ENCODE measurements around the gene SRC.

Gene SRC

DNA sequence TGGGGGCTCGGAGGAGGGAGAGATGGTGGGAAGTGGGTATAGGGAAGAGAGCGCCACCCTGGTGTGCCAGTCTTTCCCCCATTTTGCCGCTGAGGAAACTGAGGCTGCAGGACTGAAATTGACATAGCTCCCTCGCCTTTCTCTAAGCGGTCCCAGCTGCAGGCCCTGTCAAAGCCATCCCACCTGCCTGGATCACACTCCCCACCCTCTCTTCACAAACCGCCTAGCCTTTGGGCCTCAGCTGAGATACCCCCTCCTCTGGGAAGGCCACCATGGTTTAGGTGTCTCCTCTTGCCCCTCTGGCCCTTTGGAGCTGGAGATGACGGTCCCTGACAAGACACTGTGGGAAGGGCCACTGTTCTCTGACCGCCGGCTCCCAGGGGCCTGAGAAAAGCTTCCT is 16.9 kb downstream of the SRC start:
- H3K4me3 ChIP-seq (ENCODE audit: control insufficient read depth, low read depth, low read length), result no peak overlapping the region
- DNase-seq (ENCODE audit: low read depth), result no peak
- TF ChIP-seq, protein P1, sequence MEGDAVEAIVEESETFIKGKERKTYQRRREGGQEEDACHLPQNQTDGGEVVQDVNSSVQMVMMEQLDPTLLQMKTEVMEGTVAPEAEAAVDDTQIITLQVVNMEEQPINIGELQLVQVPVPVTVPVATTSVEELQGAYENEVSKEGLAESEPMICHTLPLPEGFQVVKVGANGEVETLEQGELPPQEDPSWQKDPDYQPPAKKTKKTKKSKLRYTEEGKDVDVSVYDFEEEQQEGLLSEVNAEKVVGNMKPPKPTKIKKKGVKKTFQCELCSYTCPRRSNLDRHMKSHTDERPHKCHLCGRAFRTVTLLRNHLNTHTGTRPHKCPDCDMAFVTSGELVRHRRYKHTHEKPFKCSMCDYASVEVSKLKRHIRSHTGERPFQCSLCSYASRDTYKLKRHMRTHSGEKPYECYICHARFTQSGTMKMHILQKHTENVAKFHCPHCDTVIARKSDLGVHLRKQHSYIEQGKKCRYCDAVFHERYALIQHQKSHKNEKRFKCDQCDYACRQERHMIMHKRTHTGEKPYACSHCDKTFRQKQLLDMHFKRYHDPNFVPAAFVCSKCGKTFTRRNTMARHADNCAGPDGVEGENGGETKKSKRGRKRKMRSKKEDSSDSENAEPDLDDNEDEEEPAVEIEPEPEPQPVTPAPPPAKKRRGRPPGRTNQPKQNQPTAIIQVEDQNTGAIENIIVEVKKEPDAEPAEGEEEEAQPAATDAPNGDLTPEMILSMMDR (conservative IDR thresholded peaks at IDR 0.05; ENCODE audit: control insufficient read depth, insufficient read depth, low read depth, low read length), result no peak

DNA sequence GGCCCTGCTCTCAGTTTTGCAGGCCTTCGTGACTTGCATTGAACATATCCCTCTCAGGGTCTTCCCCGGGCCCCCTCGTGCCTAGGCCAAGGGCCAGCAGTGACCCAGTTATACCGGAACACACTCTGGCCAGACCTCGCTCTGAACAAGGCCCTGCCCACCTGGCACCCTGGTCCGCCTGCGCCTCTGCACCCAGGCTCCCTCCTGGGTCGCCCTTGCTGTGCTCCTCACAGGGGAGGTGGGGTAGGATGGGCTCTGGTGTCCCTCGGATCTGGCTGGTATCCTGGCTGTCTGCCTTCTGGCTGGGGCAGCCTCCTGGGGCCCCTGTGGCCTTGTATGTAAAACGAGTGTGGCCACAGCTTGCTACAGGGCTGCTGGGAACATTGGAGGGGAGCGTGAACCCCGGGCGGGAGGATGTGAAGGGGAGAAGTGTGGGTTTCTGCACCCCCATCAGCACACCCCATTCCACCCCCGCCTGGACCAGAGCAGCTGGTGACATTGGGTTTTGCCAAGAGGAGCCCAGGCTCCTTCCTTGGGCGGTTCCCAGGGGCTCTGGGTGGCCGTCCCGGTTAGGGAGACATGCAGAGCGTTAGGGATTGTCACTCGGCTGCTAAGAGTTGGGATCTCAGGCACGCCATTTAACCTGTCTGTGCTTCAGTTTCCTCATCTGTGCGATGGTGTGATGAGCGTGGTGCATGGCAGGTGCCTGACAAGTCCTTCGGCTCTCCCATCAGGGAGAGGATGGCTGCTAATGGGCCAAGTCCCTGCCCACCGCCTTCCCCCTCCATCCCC is 17.5 kb downstream of the SRC start:
- no peak for DNase-seq (ENCODE audit: low read depth)
- no peak overlapping the region for H3K4me3 ChIP-seq (ENCODE audit: control insufficient read depth, low read depth, low read length)
- TF ChIP-seq, protein P1 (conservative IDR thresholded peaks at IDR 0.05; ENCODE audit: control insufficient read depth, insufficient read depth, low read depth, low read length), result no peak

DNA sequence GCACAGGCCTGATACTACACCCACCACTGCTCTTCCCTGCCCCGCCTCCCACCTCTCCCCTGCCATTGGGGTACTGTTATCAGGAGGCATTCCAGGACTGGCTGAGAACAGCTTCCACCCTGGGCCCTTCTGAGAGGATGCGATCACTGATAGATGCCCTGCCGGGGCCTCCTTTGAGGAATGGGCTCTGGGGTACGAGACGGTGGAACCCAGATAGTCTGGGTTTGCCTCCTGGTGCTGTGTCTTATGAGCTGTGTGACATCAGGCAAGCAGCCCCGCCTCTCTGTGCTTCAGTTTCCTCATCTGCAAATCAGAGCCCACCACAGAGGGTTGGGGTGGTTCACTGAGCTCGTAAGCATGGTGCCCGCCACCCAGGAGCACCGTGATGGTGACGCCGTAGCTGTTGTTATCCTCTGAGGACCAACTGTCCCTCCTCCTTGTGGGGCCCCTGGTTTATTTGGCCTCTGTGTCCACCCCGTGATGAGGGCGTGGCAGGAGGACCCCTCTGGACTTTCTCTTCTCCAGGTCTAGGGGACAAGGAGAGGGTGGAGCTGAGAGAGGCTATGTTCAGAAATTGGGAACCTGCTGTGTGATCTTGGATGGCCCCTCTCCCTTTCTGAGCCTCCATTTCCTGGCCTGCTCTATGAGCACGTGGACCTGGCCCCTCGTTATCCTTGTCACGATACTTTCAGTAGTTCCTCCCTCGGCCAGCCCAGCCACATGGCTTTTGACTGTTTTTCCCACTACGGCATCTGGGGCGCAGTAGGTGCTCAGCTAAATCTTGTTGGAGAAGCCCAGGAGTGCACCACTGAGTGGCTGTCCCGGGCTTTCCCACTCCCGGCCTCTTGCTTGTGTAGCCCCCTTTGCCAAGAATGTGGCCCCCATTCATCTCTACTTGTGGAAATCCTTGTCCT is 18.3 kb downstream of the SRC start:
- TF ChIP-seq, protein P1 (conservative IDR thresholded peaks at IDR 0.05; ENCODE audit: control insufficient read depth, insufficient read depth, low read depth, low read length), result no peak
- DNase-seq (ENCODE audit: low read depth), result no peak
- H3K4me3 ChIP-seq (ENCODE audit: control insufficient read depth, low read depth, low read length), result no peak overlapping the region

DNA sequence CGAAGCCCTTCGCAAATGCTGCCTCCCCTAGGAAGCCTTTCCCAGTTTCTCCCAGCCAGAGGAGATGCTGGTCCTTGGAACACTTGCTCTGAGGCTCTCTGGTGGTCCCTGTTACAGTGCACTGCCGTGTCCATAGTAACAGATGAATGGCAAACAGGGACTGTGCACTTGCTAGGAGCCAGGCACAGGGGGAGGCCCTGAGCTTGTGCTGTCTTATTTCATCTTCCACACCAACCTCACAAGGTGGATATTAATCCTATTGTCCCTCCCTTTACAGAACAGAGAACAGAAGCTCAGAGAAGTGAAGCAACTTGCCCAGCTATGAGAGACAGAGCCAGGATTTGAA is 19.0 kb downstream of the SRC start:
- H3K4me3 ChIP-seq (ENCODE audit: control insufficient read depth, low read depth, low read length), result no peak overlapping the region
- DNase-seq (ENCODE audit: low read depth), result no peak
- TF ChIP-seq, protein P1 (conservative IDR thresholded peaks at IDR 0.05; ENCODE audit: control insufficient read depth, insufficient read depth, low read depth, low read length), result no peak

DNA sequence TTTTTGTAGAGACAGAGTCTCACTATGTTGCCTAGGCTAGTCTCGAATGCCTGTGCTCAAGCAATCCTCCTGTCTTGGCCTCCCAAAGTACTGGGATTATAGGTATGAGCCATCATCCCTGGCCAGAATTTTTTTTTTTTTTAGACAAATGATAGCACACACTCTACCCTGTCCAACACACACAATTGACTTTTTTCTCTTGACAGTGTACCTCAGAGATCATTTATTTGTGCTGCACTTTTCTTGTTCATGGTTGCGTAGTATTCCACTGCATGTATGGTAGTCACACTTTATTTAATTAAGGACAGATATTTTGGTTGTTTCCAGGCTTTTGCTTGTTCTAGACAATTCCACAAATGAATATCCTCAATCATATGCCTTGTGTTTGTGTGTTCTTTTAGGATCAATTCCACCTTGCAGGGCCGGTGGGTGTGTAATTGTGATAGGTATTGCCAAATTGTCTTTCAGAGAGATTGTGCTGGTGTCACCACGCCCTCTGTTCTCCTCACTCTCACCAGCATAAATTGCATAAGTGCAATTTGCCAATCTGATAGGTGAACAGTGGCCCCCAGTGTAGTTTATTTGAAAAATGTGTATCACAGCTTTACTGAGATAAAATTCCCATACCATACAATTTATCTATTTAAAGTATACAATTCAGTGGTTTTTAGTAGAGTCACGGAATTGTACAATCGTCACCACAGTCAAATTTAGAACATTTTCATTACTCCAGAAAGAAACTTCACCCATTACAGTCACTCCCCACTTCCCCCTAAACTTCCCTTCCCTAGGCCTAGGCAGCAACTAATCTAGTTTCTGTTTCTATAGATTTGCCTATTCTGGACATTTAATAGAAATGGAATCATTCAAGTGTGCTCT is 20.1 kb downstream of the SRC start:
- no peak overlapping the region for H3K4me3 ChIP-seq (ENCODE audit: control insufficient read depth, low read depth, low read length)
- no peak for DNase-seq (ENCODE audit: low read depth)
- TF ChIP-seq, protein P1 (conservative IDR thresholded peaks at IDR 0.05; ENCODE audit: control insufficient read depth, insufficient read depth, low read depth, low read length), result no peak

DNA sequence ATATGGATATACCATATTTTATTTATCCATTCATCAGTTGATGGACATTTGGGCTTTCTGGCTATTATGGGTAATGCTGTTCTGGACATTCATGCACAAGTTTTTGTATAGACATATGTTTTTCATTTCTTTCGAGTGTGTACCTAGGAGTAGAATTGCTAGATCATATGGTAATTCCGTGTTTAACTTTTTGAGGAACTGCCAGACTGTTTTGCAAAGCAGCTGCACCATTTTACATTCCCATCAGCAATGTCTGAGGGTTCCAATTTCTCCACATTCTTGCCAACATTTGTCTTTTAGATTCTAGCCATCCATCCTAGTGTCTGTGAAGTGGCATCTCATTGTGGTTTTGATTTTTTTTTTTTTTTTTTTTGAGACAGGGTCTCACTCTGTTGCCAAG is 20.8 kb downstream of the SRC start:
- TF ChIP-seq, protein P1 (conservative IDR thresholded peaks at IDR 0.05; ENCODE audit: control insufficient read depth, insufficient read depth, low read depth, low read length), result no peak
- no peak for DNase-seq (ENCODE audit: low read depth)

More for the DNA sequence above, 20.8 kb downstream of the SRC start:
- no peak overlapping the region for H3K4me3 ChIP-seq (ENCODE audit: control insufficient read depth, low read depth, low read length)
